Aorta (tissue), 5 donors: ENCODE measurements around the gene HLA-DMB. TPM values are rescaled to one million over a fixed set of nuclear protein-coding genes. Genes with fewer than 3 reads are reported as not detected.

Experiments
- ATAC-seq: fragments of 200-7000 bp; cut with Tn5 transposase; one replicate; pipeline ENCODE4 v1.9.1; 2022; ENCODE audit warnings: moderate library complexity; ENCODE audit not compliant: low FRiP score
- DNase-seq, 2 donors: peaks; one replicate each; pipeline ENCODE4 v3.0.0-alpha.2; 2020
- H3K27ac ChIP-seq, 2 donors: one replicate each; pipeline ENCODE4 v1.5.1; 2013; ENCODE audit warnings: low read length in 2 of 2, mild to moderate bottlenecking in 2 of 2, moderate library complexity in 2 of 2, control low read depth in 1 of 2, inconsistent platforms in 1 of 2, low read depth in 1 of 2
- H3K27me3 ChIP-seq, 2 donors: one replicate each; pipeline ENCODE4 v1.6.1; 2013; ENCODE audit warnings: control low read depth in 1 of 2, low read length in 1 of 2, mild to moderate bottlenecking in 1 of 2, moderate library complexity in 1 of 2; ENCODE audit not compliant: insufficient read depth in 2 of 2, control insufficient read depth in 1 of 2
- H3K36me3 ChIP-seq, 2 donors: one replicate each; pipeline ENCODE4 v1.6.1; 2013; ENCODE audit warnings: control low read depth in 1 of 2, low read length in 1 of 2, mild to moderate bottlenecking in 1 of 2; ENCODE audit not compliant: insufficient read depth in 2 of 2, control insufficient read depth in 1 of 2
- H3K4me1 ChIP-seq, 2 donors: one replicate each; pipeline ENCODE4 v1.6.1; 2013; ENCODE audit warnings: low read length in 2 of 2, control low read depth in 1 of 2, mild to moderate bottlenecking in 1 of 2, moderate library complexity in 1 of 2; ENCODE audit not compliant: insufficient read depth in 2 of 2, control insufficient read depth in 1 of 2
- H3K4me3 ChIP-seq, 2 donors: one replicate each; pipeline ENCODE4 v1.5.1; 2013; ENCODE audit warnings: low read length in 2 of 2, control low read depth in 1 of 2, mild to moderate bottlenecking in 1 of 2
- H3K9me3 ChIP-seq: one replicate; pipeline ENCODE4 v1.6.1; 2013; ENCODE audit warnings: mild to moderate bottlenecking, low read length; ENCODE audit not compliant: control insufficient read depth
- WGBS, 2 donors: extraction: QIAGEN DNeasy Blood & Tissue Kit; methylation state at CpG; one replicate each; pipeline ENCODE4 v1.1.7; 2013; 5-methylcytosine and 5-hydroxymethylcytosine counted together
- intact Hi-C, 2 donors: fragments of 100-400 bp; cut with DNase I; formaldehyde crosslinking; loops; one replicate each; pipeline versions ENCODE4 v1.14.2 to v1.15.0; 2022
- polyA plus RNA-seq, 2 donors: library from polyadenylated mRNA; stranded (reverse); fragments of 200-250 nt; gene quantifications; one replicate each; pipeline ENCODE4 v1.2.3, GENCODE V29; 2013
- total RNA-seq, 2 donors: library from RNA; stranded (reverse); fragmentation: NEBNext Ultra II Directional; extraction: Animal tissue kit (Norgen Biotek cat#: 25700); gene quantifications; one replicate each; pipeline ENCODE4 v1.2.1, GENCODE V29; 2021
- donor health status: healthy with polysubstance abuse.
- donor health status: Bipolar disorder and iron deficiency.
- donor health status: DM: no; HTN: no; CAD: no.
- donor health status: DM: no; HTN: no; CAD: no.
- donor health status: DM: yes; HTN: yes; CAD: no.

Gene HLA-DMB
- total and polyA plus RNA-seq, 4 donors: 3.6 to 73.1 (median 27.9) TPM

DNA sequence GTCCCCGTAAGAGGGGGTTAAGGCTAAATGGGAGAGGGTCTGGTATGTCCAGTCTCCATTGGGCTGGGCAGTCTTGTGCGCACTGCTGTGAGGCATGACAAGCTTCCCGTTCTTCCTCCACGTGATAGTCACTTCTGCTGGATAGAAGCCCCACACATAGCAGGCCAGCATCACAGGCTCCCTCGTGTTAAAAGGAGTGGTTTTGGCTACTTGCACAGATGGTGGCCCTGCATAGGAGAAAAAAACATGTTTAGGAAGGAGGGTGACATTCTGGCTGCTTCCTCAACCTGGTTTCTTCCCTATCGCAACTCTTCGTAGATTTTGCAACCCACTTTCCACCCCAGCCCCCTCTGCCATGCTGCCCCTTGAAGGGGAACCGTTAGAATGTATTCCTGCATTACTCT lies 3.6 kb downstream of the HLA-DMB start:
- intact Hi-C loops: no loop called here
- DNase-seq (peak in 1 of 2 donors; percentile 73), ATAC-seq (no peak)
- Histone ChIP-seq H3K4me3 (no peak overlapping the region), H3K27ac (no peak overlapping the region), H3K9me3 (no peaks in the 10 kb centered on the region), H3K4me1 (no peaks in the 10 kb centered on the region), H3K36me3 (no peaks in the 10 kb centered on the region), H3K27me3 (no peaks in the 10 kb centered on the region)
- 72 to 77% methylated on average over 8 of the region's 8 CpGs for WGBS, 2 donors

GRCh38 chr6:32936239-32937152 lies 4.3 kb downstream of the HLA-DMB start:
- no peaks in the 10 kb centered on the region for H3K9me3 ChIP-seq
- H3K27me3 ChIP-seq: no peaks in the 10 kb centered on the region
- 55 to 57% methylated on average over 12 of the region's 12 CpGs for WGBS, 2 donors
- ATAC-seq: no peak
- H3K4me1 ChIP-seq: no peaks in the 10 kb centered on the region
- DNase-seq: no peak
- H3K36me3 ChIP-seq: no peaks in the 10 kb centered on the region
- H3K4me3 ChIP-seq: no peak overlapping the region
- no peak overlapping the region for H3K27ac ChIP-seq
- intact Hi-C loops: no loop called here

GRCh38 chr6:32935551-32936238 lies 5.1 kb downstream of the HLA-DMB start:
- H3K27me3 ChIP-seq: no peaks in the 10 kb centered on the region
- H3K9me3 ChIP-seq: no peaks in the 10 kb centered on the region
- intact Hi-C loops: loop anchor here in 1 of 2 donors (1.0 kb wide), 1 partner anchor 50 kb away; no protein-coding TSS in a partner anchor
- no peak overlapping the region for H3K27ac ChIP-seq
- H3K36me3 ChIP-seq: no peaks in the 10 kb centered on the region
- no peak overlapping the region for H3K4me3 ChIP-seq
- DNase-seq: no peak
- no peaks in the 10 kb centered on the region for H3K4me1 ChIP-seq
- no peak for ATAC-seq
- 87 to 88% methylated on average over 4 of the region's 4 CpGs for WGBS, 2 donors

DNA sequence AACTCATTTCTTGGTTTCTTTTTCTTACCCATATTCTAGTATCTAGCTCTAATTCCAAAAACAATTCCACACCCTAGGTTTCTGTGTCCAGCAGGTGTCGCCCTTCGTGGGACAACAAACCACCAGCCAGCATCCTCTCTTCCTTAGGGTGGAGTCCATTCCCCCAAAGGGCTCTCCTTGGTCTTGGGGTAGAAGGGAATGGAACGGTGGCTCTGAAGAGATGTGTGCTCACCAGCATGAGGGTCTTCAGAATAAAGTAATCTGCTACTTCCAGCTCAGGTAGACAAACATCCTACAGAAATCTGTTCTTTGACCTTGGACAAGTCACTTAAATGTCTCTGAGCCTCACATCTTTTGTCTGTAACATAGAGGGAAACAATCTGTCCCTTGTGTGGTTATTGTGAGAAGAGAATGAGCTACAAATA lies 7.2 kb downstream of the HLA-DMB start:
- DNase-seq: peak; percentile 83 to 91
- Histone ChIP-seq H3K36me3 (no peaks in the 10 kb centered on the region), H3K27ac (no peak overlapping the region), H3K4me1 (no peaks in the 10 kb centered on the region), H3K9me3 (no peaks in the 10 kb centered on the region), H3K4me3 (no peak overlapping the region), H3K27me3 (no peaks in the 10 kb centered on the region)
- ATAC-seq: peak; percentile 84
- 0 to 1% methylated on average over 3 of the region's 3 CpGs for WGBS, 2 donors
- intact Hi-C loops: loop anchor here (1.0 to 5.0 kb wide), 3 partner anchors 19 to 52 kb away; partner anchors contain the start of gene HLA-DMA (in 1 of the 2)

- Histone ChIP-seq H3K27ac (no peak overlapping the region), H3K4me3 (no peak overlapping the region), H3K4me1 (no peaks in the 10 kb centered on the region), H3K27me3 (no peaks in the 10 kb centered on the region), H3K9me3 (no peaks in the 10 kb centered on the region), H3K36me3 (no peaks in the 10 kb centered on the region)
- DNase-seq: no peak
- intact Hi-C loops: loop anchor here (2.0 to 5.0 kb wide), 2 partner anchors 21 to 40 kb away; partner anchors contain the start of gene HLA-DMA (in 1 of the 2)
- 68 to 71% methylated on average over 7 of the region's 7 CpGs for WGBS, 2 donors
- no peak for ATAC-seq
Measured at GRCh38 chr6:32932132-32932868, 8.5 kb downstream of the HLA-DMB start.

DNA sequence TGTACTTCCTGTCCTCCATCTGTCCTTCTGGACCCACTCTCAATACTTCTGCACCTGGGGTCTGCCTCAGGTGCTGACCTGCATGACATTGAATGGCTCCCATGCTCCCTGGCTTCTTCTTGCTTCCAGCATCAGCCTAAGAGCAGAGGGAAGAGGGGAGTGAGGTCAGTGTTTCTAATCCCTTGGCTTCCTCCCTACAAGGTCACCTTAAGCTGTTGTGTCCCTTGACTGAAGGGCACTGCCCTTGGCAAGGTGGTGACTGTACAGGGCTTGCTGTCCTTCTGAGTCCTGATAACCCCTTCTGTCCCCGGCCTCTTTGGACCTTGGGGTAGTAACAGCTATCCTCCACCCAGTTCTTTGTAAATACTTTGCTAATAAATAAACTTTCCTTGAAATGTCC lies 9.6 kb downstream of the HLA-DMB start:
- WGBS, 2 donors: 0 to 1% methylated on average over 1 of the region's 1 CpG
- Histone ChIP-seq H3K4me1 (no peaks in the 10 kb centered on the region), H3K36me3 (no peaks in the 10 kb centered on the region), H3K4me3 (no peak overlapping the region), H3K27ac (no peak overlapping the region), H3K9me3 (no peaks in the 10 kb centered on the region), H3K27me3 (no peaks in the 10 kb centered on the region)
- DNase-seq (no peak), ATAC-seq (no peak)
- intact Hi-C loops: loop anchor here in 1 of 2 donors (5.0 kb wide), 1 partner anchor 39 kb away; no protein-coding TSS in a partner anchor

DNA sequence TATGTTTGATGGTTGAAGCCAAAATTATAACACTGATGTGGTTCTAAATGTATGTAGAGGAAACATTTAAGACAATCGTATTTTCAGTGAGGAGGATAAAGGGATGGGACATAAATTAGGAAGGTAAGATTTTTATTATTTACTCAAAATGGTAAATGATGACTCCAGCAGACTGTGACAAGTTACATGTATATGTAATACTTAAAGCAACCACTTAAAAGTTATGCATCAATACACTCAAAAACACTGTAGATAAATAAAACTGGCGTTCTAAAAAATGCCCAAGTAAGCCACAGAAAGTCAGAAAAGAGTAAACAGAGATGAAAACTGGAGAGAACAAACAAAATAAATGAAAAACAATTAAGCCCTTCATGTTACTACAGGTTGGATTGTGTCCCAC lies 18.7 kb downstream of the HLA-DMB start:
- H3K9me3 ChIP-seq: no peaks in the 10 kb centered on the region
- H3K4me3 ChIP-seq: no peak overlapping the region
- no peaks in the 10 kb centered on the region for H3K4me1 ChIP-seq
- H3K36me3 ChIP-seq: no peaks in the 10 kb centered on the region
- WGBS, 2 donors: 90 to 93% methylated on average over 2 of the region's 2 CpGs
- intact Hi-C loops: no loop called here
- no peaks in the 10 kb centered on the region for H3K27me3 ChIP-seq
- ATAC-seq (no peak), DNase-seq (no peak)
- H3K27ac ChIP-seq: no peak overlapping the region

DNA sequence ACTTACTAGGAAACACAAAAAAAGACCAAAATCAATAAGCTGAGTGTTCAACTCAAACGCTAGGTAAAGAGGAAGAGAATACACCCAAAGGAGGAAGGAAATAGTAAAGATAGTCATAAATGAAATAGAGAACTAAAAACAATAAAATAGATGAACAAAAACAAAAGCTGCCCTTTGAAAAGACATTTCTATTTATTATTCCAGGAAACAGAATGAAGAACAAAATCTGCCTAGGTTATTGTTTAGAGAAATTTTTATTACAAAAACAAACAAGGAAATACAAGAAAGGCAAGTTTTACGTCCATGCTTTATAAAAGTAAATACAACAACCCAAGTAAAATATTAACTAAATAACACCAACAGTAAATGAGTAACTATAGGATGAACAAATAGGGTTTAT lies 20.1 kb downstream of the HLA-DMB start:
- Histone ChIP-seq H3K27ac (no peak overlapping the region), H3K27me3 (no peaks in the 10 kb centered on the region), H3K4me1 (no peaks in the 10 kb centered on the region), H3K4me3 (no peak overlapping the region), H3K36me3 (no peaks in the 10 kb centered on the region), H3K9me3 (no peaks in the 10 kb centered on the region)
- ATAC-seq (no peak), DNase-seq (no peak)
- 74 to 83% methylated on average over 2 of the region's 2 CpGs for WGBS, 2 donors
- intact Hi-C loops: no loop called here
